HCT116 (cell line): ENCODE measurements around the gene LSAMP.

Experiments used
- CEBPB ChIP-seq: IDR thresholded peaks from 2 replicates; pipeline ENCODE4 v1.6.1; 2012; ENCODE audit warnings: low read depth
- CTCF ChIP-seq, 3 experiments: fragments of 200-600 bp in 1 of 3; sonication (generic) in 1 of 3; IDR thresholded peaks in 2 of 3; conservative IDR thresholded peaks in 1 of 3; 2 replicates each; pipeline ENCODE4 v1.5.1; 2012 to 2017; ENCODE audit warnings: low read depth in 2 of 3, low read length in 2 of 3, antibody characterized with exemption in 1 of 3, borderline replicate concordance in 1 of 3, control low read depth in 1 of 3, mild to moderate bottlenecking in 1 of 3, mixed read lengths in 1 of 3, mixed run types in 1 of 3, moderate library complexity in 1 of 3; ENCODE audit not compliant: insufficient read depth in 1 of 3
- ELF1 ChIP-seq: IDR thresholded peaks from 2 replicates; pipeline ENCODE4 v1.6.1; 2012; ENCODE audit warnings: low read depth, borderline replicate concordance
- EZH2 ChIP-seq: fragments of 200-600 bp; sonication (generic); IDR thresholded peaks from 2 replicates; pipeline ENCODE4 v1.6.1; 2017; ENCODE audit warnings: antibody characterized with exemption, mixed run types
- EZH2phosphoT487 ChIP-seq: fragments of 200-600 bp; IDR thresholded peaks from 2 replicates; pipeline ENCODE4 v1.6.1; 2018; ENCODE audit warnings: antibody characterized with exemption, borderline replicate concordance
- FOSL1 ChIP-seq: IDR thresholded peaks from 2 replicates; pipeline ENCODE4 v1.6.1; 2012; ENCODE audit warnings: low read depth
- JUND ChIP-seq: IDR thresholded peaks from 2 replicates; pipeline ENCODE4 v1.6.1; 2012
- MAX ChIP-seq: IDR thresholded peaks from 2 replicates; pipeline ENCODE4 v1.6.1; 2012
- POLR2A ChIP-seq: IDR thresholded peaks from 2 replicates; pipeline ENCODE4 v1.7.0; 2011; ENCODE audit warnings: borderline replicate concordance; ENCODE audit not compliant: insufficient read depth, insufficient read length; ENCODE audit errors: extremely low read depth
- POLR2AphosphoS5 ChIP-seq: IDR thresholded peaks from 2 replicates; pipeline ENCODE4 v1.6.1; 2011; ENCODE audit warnings: mild to moderate bottlenecking, low read depth, low read length, moderate library complexity
- RAD21 ChIP-seq: IDR thresholded peaks from 2 replicates; pipeline ENCODE4 v1.6.1; 2012; ENCODE audit warnings: low read depth, mild to moderate bottlenecking
- YY1 ChIP-seq: IDR thresholded peaks from 2 replicates; pipeline ENCODE4 v1.6.1; 2011; ENCODE audit warnings: low read length, low read depth, moderate library complexity, mild to moderate bottlenecking; ENCODE audit not compliant: insufficient replicate concordance; ENCODE audit errors: extremely low read depth
- ZNF274 ChIP-seq: fragments of 200-500 bp; sonication (Bioruptor generic); IDR thresholded peaks from 2 replicates; pipeline ENCODE4 v1.6.1; 2014; ENCODE audit warnings: mild to moderate bottlenecking, low read depth, low read length, inconsistent platforms
- TF ChIP-seq, protein P1 (sequence below): IDR thresholded peaks from 2 replicates; pipeline ENCODE4 v1.6.1; 2012; ENCODE audit warnings: low read depth

GRCh38 chr3:116285781-116286421 is 159.4 kb downstream of the LSAMP start:
- TF ChIP-seq CTCF (IDR thresholded peaks at IDR 0.05 in 2 of 3, conservative IDR thresholded peaks at IDR 0.05 in 1 of 3; ENCODE audit: borderline replicate concordance in 1 of 3, insufficient read depth in 1 of 3, low read depth in 2 of 3, low read length in 2 of 3) (no peak), POLR2AphosphoS5 (no peak), ELF1 (no peak), MAX (no peak), POLR2A (no peak), RAD21 (no peak), ZNF274 (no peak), EZH2phosphoT487 (no peak), EZH2 (no peak), CEBPB (no peak), FOSL1 (no peak), YY1 (no peak), JUND (no peak)
- TF ChIP-seq, protein P1, sequence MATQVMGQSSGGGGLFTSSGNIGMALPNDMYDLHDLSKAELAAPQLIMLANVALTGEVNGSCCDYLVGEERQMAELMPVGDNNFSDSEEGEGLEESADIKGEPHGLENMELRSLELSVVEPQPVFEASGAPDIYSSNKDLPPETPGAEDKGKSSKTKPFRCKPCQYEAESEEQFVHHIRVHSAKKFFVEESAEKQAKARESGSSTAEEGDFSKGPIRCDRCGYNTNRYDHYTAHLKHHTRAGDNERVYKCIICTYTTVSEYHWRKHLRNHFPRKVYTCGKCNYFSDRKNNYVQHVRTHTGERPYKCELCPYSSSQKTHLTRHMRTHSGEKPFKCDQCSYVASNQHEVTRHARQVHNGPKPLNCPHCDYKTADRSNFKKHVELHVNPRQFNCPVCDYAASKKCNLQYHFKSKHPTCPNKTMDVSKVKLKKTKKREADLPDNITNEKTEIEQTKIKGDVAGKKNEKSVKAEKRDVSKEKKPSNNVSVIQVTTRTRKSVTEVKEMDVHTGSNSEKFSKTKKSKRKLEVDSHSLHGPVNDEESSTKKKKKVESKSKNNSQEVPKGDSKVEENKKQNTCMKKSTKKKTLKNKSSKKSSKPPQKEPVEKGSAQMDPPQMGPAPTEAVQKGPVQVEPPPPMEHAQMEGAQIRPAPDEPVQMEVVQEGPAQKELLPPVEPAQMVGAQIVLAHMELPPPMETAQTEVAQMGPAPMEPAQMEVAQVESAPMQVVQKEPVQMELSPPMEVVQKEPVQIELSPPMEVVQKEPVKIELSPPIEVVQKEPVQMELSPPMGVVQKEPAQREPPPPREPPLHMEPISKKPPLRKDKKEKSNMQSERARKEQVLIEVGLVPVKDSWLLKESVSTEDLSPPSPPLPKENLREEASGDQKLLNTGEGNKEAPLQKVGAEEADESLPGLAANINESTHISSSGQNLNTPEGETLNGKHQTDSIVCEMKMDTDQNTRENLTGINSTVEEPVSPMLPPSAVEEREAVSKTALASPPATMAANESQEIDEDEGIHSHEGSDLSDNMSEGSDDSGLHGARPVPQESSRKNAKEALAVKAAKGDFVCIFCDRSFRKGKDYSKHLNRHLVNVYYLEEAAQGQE = no peak
